ENCODE data around the gene ENTPD6. TPM values are rescaled to one million over a fixed set of nuclear protein-coding genes. Genes with fewer than 3 reads are reported as not detected.
A peak's percentile ranks its signal among the peaks of the same experiment; 100 is the strongest.

Gene ENTPD6
- total RNA-seq, 2 experiments from 2014 or later: 63.6 to 66.6 TPM

GRCh38 chr20:25243416-25243979, 48.0 kb downstream of the ENTPD6 start:
- intact Hi-C loops (cut with micrococcal nuclease): no loop called here
- no peaks in the 10 kb centered on the region for H3K36me3 Mint-ChIP-seq (ENCODE audit: low read depth)
- DNase-seq: no peak
- H3K4me1 Mint-ChIP-seq (ENCODE audit: low read depth): peaks cover 27% of the 10 kb centered on the region
- no peak overlapping the region for H3K4me3 Mint-ChIP-seq
- peaks cover 13% of the 10 kb centered on the region for H3K27me3 Mint-ChIP-seq (ENCODE audit: low read depth)
- H3K9me3 Mint-ChIP-seq: peaks cover 6% of the 10 kb centered on the region
- CTCF ChIA-PET: no interaction called here
- H3K27ac Mint-ChIP-seq: no peak overlapping the region

GRCh38 chr20:25244976-25245375, 49.5 kb downstream of the ENTPD6 start:
- Mint-ChIP-seq H3K36me3 (ENCODE audit: low read depth) (peaks cover 1% of the 10 kb centered on the region), H3K27me3 (ENCODE audit: low read depth) (peaks cover 13% of the 10 kb centered on the region), H3K9me3 (peaks cover 6% of the 10 kb centered on the region), H3K27ac (no peak overlapping the region), H3K4me1 (ENCODE audit: low read depth) (peaks cover 32% of the 10 kb centered on the region), H3K4me3 (no peak overlapping the region)
- DNase-seq: no peak
- CTCF ChIA-PET: interaction anchor here (0.6 to 1.4 kb wide), 2 partner anchors 13 to 251 kb away, joined by 3 read pairs; no protein-coding TSS in a partner anchor
- intact Hi-C loops (cut with micrococcal nuclease): loop anchor here (5.0 kb wide), 3 partner anchors 52 to 452 kb away; partner anchors contain the start of genes GINS1 and ZNF337

GRCh38 chr20:25245461-25245860, 49.9 kb downstream of the ENTPD6 start:
- no peak overlapping the region for H3K4me3 Mint-ChIP-seq
- peaks cover 13% of the 10 kb centered on the region for H3K27me3 Mint-ChIP-seq (ENCODE audit: low read depth)
- H3K4me1 Mint-ChIP-seq (ENCODE audit: low read depth): peaks cover 37% of the 10 kb centered on the region
- intact Hi-C loops (cut with micrococcal nuclease): loop anchor here (5.0 kb wide), 3 partner anchors 52 to 452 kb away; partner anchors contain the start of genes GINS1 and ZNF337
- H3K27ac Mint-ChIP-seq: no peak overlapping the region
- peaks cover 1% of the 10 kb centered on the region for H3K36me3 Mint-ChIP-seq (ENCODE audit: low read depth)
- DNase-seq: no peak
- H3K9me3 Mint-ChIP-seq: peaks cover 6% of the 10 kb centered on the region
- CTCF ChIA-PET: interaction anchor here (0.8 to 1.4 kb wide), 2 partner anchors 250 to 251 kb away, joined by 3 read pairs; no protein-coding TSS in a partner anchor

GRCh38 chr20:25246182-25246999, 50.9 kb downstream of the ENTPD6 start:
- Mint-ChIP-seq H3K9me3 (peaks cover 6% of the 10 kb centered on the region), H3K27me3 (ENCODE audit: low read depth) (peaks cover 13% of the 10 kb centered on the region), H3K4me3 (peak overlapping the region; percentile 91), H3K4me1 (ENCODE audit: low read depth) (peaks cover 40% of the 10 kb centered on the region), H3K27ac (no peak overlapping the region), H3K36me3 (ENCODE audit: low read depth) (peaks cover 1% of the 10 kb centered on the region)
- CTCF ChIA-PET: interaction anchor here (0.6 to 1.9 kb wide), 9 partner anchors 11 to 251 kb away, joined by 3 to 5 read pairs (median 3); no protein-coding TSS in a partner anchor
- intact Hi-C loops (cut with micrococcal nuclease): loop anchor here (1.0 to 5.0 kb wide), 6 partner anchors 8 to 451 kb away; partner anchors contain the start of genes ABHD12, GINS1 and ZNF337
- DNase-seq: no peak

- H3K9me3 Mint-ChIP-seq: peaks cover 6% of the 10 kb centered on the region
- peak overlapping the region; percentile 91 for H3K4me3 Mint-ChIP-seq
- peaks cover 1% of the 10 kb centered on the region for H3K36me3 Mint-ChIP-seq (ENCODE audit: low read depth)
- H3K27ac Mint-ChIP-seq: no peak overlapping the region
- DNase-seq: peak; percentile 41
- intact Hi-C loops (cut with micrococcal nuclease): loop anchor here (1.0 to 5.0 kb wide), 7 partner anchors 9 to 450 kb away; partner anchors contain the start of genes ABHD12, ENTPD6, GINS1 and ZNF337
- CTCF ChIA-PET: interaction anchor here (0.6 to 1.9 kb wide), 12 partner anchors 10 to 253 kb away, joined by 3 to 6 read pairs (median 3); no protein-coding TSS in a partner anchor
- H3K4me1 Mint-ChIP-seq (ENCODE audit: low read depth): peaks cover 46% of the 10 kb centered on the region
- peaks cover 12% of the 10 kb centered on the region for H3K27me3 Mint-ChIP-seq (ENCODE audit: low read depth)
These were observed 51.5 kb downstream of the ENTPD6 start for GRCh38 chr20:25247000-25247517.

GRCh38 chr20:25247518-25247955, 52.0 kb downstream of the ENTPD6 start:
- Mint-ChIP-seq H3K27ac (no peak overlapping the region), H3K4me3 (peak overlapping the region; percentile 91), H3K27me3 (ENCODE audit: low read depth) (peaks cover 7% of the 10 kb centered on the region), H3K4me1 (ENCODE audit: low read depth) (peaks cover 51% of the 10 kb centered on the region), H3K36me3 (ENCODE audit: low read depth) (peaks cover 1% of the 10 kb centered on the region), H3K9me3 (peaks cover 6% of the 10 kb centered on the region)
- intact Hi-C loops (cut with micrococcal nuclease): loop anchor here (1.0 to 5.0 kb wide), 6 partner anchors 50 to 450 kb away; partner anchors contain the start of genes ABHD12, ENTPD6, GINS1 and ZNF337
- peak; percentile 31 for DNase-seq
- CTCF ChIA-PET: interaction anchor here (0.6 to 1.9 kb wide), 8 partner anchors 26 to 254 kb away, joined by 3 to 6 read pairs (median 4); no protein-coding TSS in a partner anchor

- peaks cover 57% of the 10 kb centered on the region for H3K4me1 Mint-ChIP-seq (ENCODE audit: low read depth)
- peak; percentile 68 for DNase-seq
- peaks cover 7% of the 10 kb centered on the region for H3K27me3 Mint-ChIP-seq (ENCODE audit: low read depth)
- CTCF ChIA-PET: interaction anchor here (1.0 to 1.9 kb wide), 7 partner anchors 27 to 254 kb away, joined by 3 to 6 read pairs (median 4); no protein-coding TSS in a partner anchor
- intact Hi-C loops (cut with micrococcal nuclease): loop anchor here (1.0 to 5.0 kb wide), 6 partner anchors 49 to 449 kb away; partner anchors contain the start of genes ABHD12, ENTPD6, GINS1 and ZNF337
- H3K27ac Mint-ChIP-seq: peak within 1 kb of the TSS; percentile 82
- H3K36me3 Mint-ChIP-seq (ENCODE audit: low read depth): peaks cover 1% of the 10 kb centered on the region
- H3K4me3 Mint-ChIP-seq: peak within 1 kb of the TSS; percentile 91
- peaks cover 6% of the 10 kb centered on the region for H3K9me3 Mint-ChIP-seq
These were observed 52.7 kb downstream of the ENTPD6 start, which contains the start of gene PYGB for GRCh38 chr20:25247956-25248785. PYGB (plus strand) TSS chr20:25248085; CDS start chr20:25248179, 94 bp downstream.

- Mint-ChIP-seq H3K27ac (peak overlapping the region; percentile 68), H3K27me3 (ENCODE audit: low read depth) (peaks cover 7% of the 10 kb centered on the region), H3K4me1 (ENCODE audit: low read depth) (peaks cover 61% of the 10 kb centered on the region), H3K9me3 (peaks cover under 1% of the 10 kb centered on the region), H3K4me3 (peak overlapping the region; percentile 84), H3K36me3 (ENCODE audit: low read depth) (peaks cover 1% of the 10 kb centered on the region)
- CTCF ChIA-PET: interaction anchor here (1.0 to 1.9 kb wide), 2 partner anchors 60 to 255 kb away, joined by 3 to 6 read pairs; no protein-coding TSS in a partner anchor
- intact Hi-C loops (cut with micrococcal nuclease): loop anchor here (1.0 to 5.0 kb wide), 4 partner anchors 49 to 449 kb away; partner anchors contain the start of genes APMAP, GINS1 and ZNF337
- DNase-seq: no peak
These were observed 53.3 kb downstream of the ENTPD6 start for GRCh38 chr20:25248786-25249172.

GRCh38 chr20:25249198-25249931, 53.9 kb downstream of the ENTPD6 start:
- DNase-seq: no peak
- Mint-ChIP-seq H3K4me3 (peak overlapping the region; percentile 84), H3K27me3 (ENCODE audit: low read depth) (peaks cover 7% of the 10 kb centered on the region), H3K4me1 (ENCODE audit: low read depth) (peaks cover 61% of the 10 kb centered on the region), H3K36me3 (ENCODE audit: low read depth) (peaks cover 1% of the 10 kb centered on the region), H3K9me3 (no peaks in the 10 kb centered on the region), H3K27ac (peak overlapping the region; percentile 68)
- CTCF ChIA-PET: interaction anchor here (1.0 to 2.5 kb wide), 2 partner anchors 11 to 60 kb away, joined by 3 to 9 read pairs; no protein-coding TSS in a partner anchor
- intact Hi-C loops (cut with micrococcal nuclease): loop anchor here (1.0 to 5.0 kb wide), 4 partner anchors 48 to 448 kb away; partner anchors contain the start of genes APMAP, GINS1 and ZNF337

- no peak overlapping the region for H3K27ac Mint-ChIP-seq
- peaks cover 1% of the 10 kb centered on the region for H3K36me3 Mint-ChIP-seq (ENCODE audit: low read depth)
These were observed 55.0 kb downstream of the ENTPD6 start for GRCh38 chr20:25250508-25250907.

More at GRCh38 chr20:25250508-25250907, 55.0 kb downstream of the ENTPD6 start:
- no peak for DNase-seq
- CTCF ChIA-PET: interaction anchor here (0.9 to 2.5 kb wide), 2 partner anchors 10 to 257 kb away, joined by 3 to 9 read pairs; no protein-coding TSS in a partner anchor
- Mint-ChIP-seq H3K4me1 (ENCODE audit: low read depth) (peaks cover 62% of the 10 kb centered on the region), H3K9me3 (no peaks in the 10 kb centered on the region), H3K27me3 (ENCODE audit: low read depth) (peaks cover 7% of the 10 kb centered on the region), H3K4me3 (no peak overlapping the region)
- intact Hi-C loops (cut with micrococcal nuclease): no loop called here

All from activated naive CD4-positive, alpha-beta T cell treated with anti-CD3 and anti-CD28 coated beads for 36 hours (primary cell).